Measurements from ENCODE around the gene CELSR1.

The CELSR1 gene

GRCh38 chr22:46359362-46359761 lies 178.1 kb downstream of the CELSR1 start:
- ChIA-PET POLR2A (ENCODE audit: low non-redundant PET) (no interaction called here), CTCF (no interaction called here)
- H3K27ac ChIP-seq: peak overlapping the region; percentile 81
- no peak for TF ChIP-seq CTCF (conservative IDR thresholded peaks at IDR 0.05; ENCODE audit: low read depth)
- DNase-seq (ENCODE audit: low spot score): no peak

- peak overlapping the region; percentile 81 for H3K27ac ChIP-seq
- ChIA-PET POLR2A (ENCODE audit: low non-redundant PET) (no interaction called here), CTCF (interaction anchor here (0.6 kb wide), 1 partner anchor 33 kb away, joined by 3 read pairs; no protein-coding TSS in a partner anchor)
- TF ChIP-seq CTCF (conservative IDR thresholded peaks at IDR 0.05; ENCODE audit: low read depth): no peak
- DNase-seq (ENCODE audit: low spot score): no peak
These were observed 178.7 kb downstream of the CELSR1 start for GRCh38 chr22:46358766-46359165.

GRCh38 chr22:46357711-46358520 lies 179.5 kb downstream of the CELSR1 start:
- TF ChIP-seq CTCF (conservative IDR thresholded peaks at IDR 0.05; ENCODE audit: low read depth): no peak
- CTCF ChIA-PET: no interaction called here
- no peak for DNase-seq (ENCODE audit: low spot score)
- H3K27ac ChIP-seq: peak overlapping the region; percentile 81
- POLR2A ChIA-PET (ENCODE audit: low non-redundant PET): interaction anchor here (0.6 kb wide), 1 partner anchor 17 kb away, joined by 3 read pairs; no protein-coding TSS in a partner anchor

GRCh38 chr22:46356496-46357480 lies 180.6 kb downstream of the CELSR1 start:
- H3K27ac ChIP-seq: peak overlapping the region; percentile 81
- no peak for TF ChIP-seq CTCF (conservative IDR thresholded peaks at IDR 0.05; ENCODE audit: low read depth)
- DNase-seq (ENCODE audit: low spot score): no peak
- CTCF ChIA-PET: interaction anchor here (0.9 to 2.2 kb wide), 4 partner anchors 11 to 186 kb away, joined by 3 to 10 read pairs (median 4); no protein-coding TSS in a partner anchor
- POLR2A ChIA-PET (ENCODE audit: low non-redundant PET): interaction anchor here (0.6 kb wide), 1 partner anchor 185 kb away, joined by 3 read pairs; no protein-coding TSS in a partner anchor

GRCh38 chr22:46355996-46356471 lies 181.4 kb downstream of the CELSR1 start:
- no peak for TF ChIP-seq CTCF (conservative IDR thresholded peaks at IDR 0.05; ENCODE audit: low read depth)
- ChIA-PET CTCF (interaction anchor here (0.9 to 2.2 kb wide), 4 partner anchors 10 to 187 kb away, joined by 3 to 10 read pairs (median 4); no protein-coding TSS in a partner anchor), POLR2A (ENCODE audit: low non-redundant PET) (interaction anchor here (0.6 kb wide), 1 partner anchor 185 kb away, joined by 3 read pairs; no protein-coding TSS in a partner anchor)
- no peak for DNase-seq (ENCODE audit: low spot score)
- peak overlapping the region; percentile 81 for H3K27ac ChIP-seq
